ENCODE results near the gene METTL6. TPM values are rescaled to one million over a fixed set of nuclear protein-coding genes. Genes with fewer than 3 reads are reported as not detected.
A peak's percentile ranks its signal among the peaks of the same experiment; 100 is the strongest.

The METTL6 gene
- total RNA-seq, 4 donors from 2014 or later = 6.8 to 22.0 (median 7.8) TPM

GRCh38 chr3:15452961-15453360 lies 25.6 kb upstream of the METTL6 start:
- ATAC-seq = peak in 1 of 2 donors; percentile 46
- Histone ChIP-seq H3K27ac (peak overlapping the region in 1 of 4 donors; percentile 49), H3K36me3 (peaks cover 0 to 35% of the 10 kb centered on the region in 2 donors), H3K4me3 (no peak overlapping the region), H3K9me3 (no peaks in the 10 kb centered on the region), H3K27me3 (no peaks in the 10 kb centered on the region), H3K4me1 (peaks cover 0 to 4% of the 10 kb centered on the region in 2 donors)
- in situ Hi-C loops (cut with MboI; ENCODE audit: low sequenced_read_pairs in 4 of 4) (no loop called here), intact Hi-C loops (cut with DNase I; ENCODE audit: low total_unique reads) (no loop called here)
- DNase-seq = peak in 1 of 2 donors; percentile 31
- TF ChIP-seq POLR2A (IDR thresholded peaks at IDR 0.05) (no peak), CTCF (IDR thresholded peaks at IDR 0.05 in 4 of 5, conservative IDR thresholded peaks at IDR 0.05 in 1 of 5) (no peak)

- no peak overlapping the region for H3K4me3 ChIP-seq
- no peak overlapping the region for H3K27ac ChIP-seq
- H3K9me3 ChIP-seq = no peaks in the 10 kb centered on the region
- peaks cover 0 to 4% of the 10 kb centered on the region in 2 donors for H3K4me1 ChIP-seq
- H3K36me3 ChIP-seq = peaks cover 0 to 35% of the 10 kb centered on the region in 2 donors
- in situ Hi-C loops (cut with MboI; ENCODE audit: low sequenced_read_pairs in 4 of 4) = no loop called here
- DNase-seq = no peak
- intact Hi-C loops (cut with DNase I; ENCODE audit: low total_unique reads) = no loop called here
- TF ChIP-seq CTCF (IDR thresholded peaks at IDR 0.05 in 4 of 5, conservative IDR thresholded peaks at IDR 0.05 in 1 of 5) (no peak), POLR2A (IDR thresholded peaks at IDR 0.05) (no peak)
- ATAC-seq = no peak
- H3K27me3 ChIP-seq = no peaks in the 10 kb centered on the region
Measured at GRCh38 chr3:15452156-15452555, 24.8 kb upstream of the METTL6 start.

- H3K4me1 ChIP-seq = peaks cover 0 to 4% of the 10 kb centered on the region in 2 donors
- no peak overlapping the region for H3K4me3 ChIP-seq
- H3K9me3 ChIP-seq = no peaks in the 10 kb centered on the region
- H3K27ac ChIP-seq = no peak overlapping the region
- DNase-seq (no peak), ATAC-seq (no peak)
- in situ Hi-C loops (cut with MboI; ENCODE audit: low sequenced_read_pairs in 4 of 4) = no loop called here
- TF ChIP-seq CTCF (IDR thresholded peaks at IDR 0.05 in 4 of 5, conservative IDR thresholded peaks at IDR 0.05 in 1 of 5) (no peak), POLR2A (IDR thresholded peaks at IDR 0.05) (no peak)
- peaks cover 0 to 35% of the 10 kb centered on the region in 2 donors for H3K36me3 ChIP-seq
- intact Hi-C loops (cut with DNase I; ENCODE audit: low total_unique reads) = no loop called here
- no peaks in the 10 kb centered on the region for H3K27me3 ChIP-seq
Measured at GRCh38 chr3:15451216-15452113, 24.1 kb upstream of the METTL6 start.

- Histone ChIP-seq H3K9me3 (no peaks in the 10 kb centered on the region), H3K4me1 (peaks cover 0 to 4% of the 10 kb centered on the region in 2 donors), H3K27me3 (no peaks in the 10 kb centered on the region), H3K36me3 (peaks cover 0 to 35% of the 10 kb centered on the region in 2 donors), H3K27ac (no peak overlapping the region), H3K4me3 (no peak overlapping the region)
- in situ Hi-C loops (cut with MboI; ENCODE audit: low sequenced_read_pairs in 4 of 4) (no loop called here), intact Hi-C loops (cut with DNase I; ENCODE audit: low total_unique reads) (no loop called here)
- no peak for TF ChIP-seq POLR2A (IDR thresholded peaks at IDR 0.05)
- no peak for TF ChIP-seq CTCF (IDR thresholded peaks at IDR 0.05 in 4 of 5, conservative IDR thresholded peaks at IDR 0.05 in 1 of 5)
- ATAC-seq = no peak
- DNase-seq = no peak
Measured at GRCh38 chr3:15450438-15451215, 23.3 kb upstream of the METTL6 start.
